A549 (cell line): Measurements from ENCODE around the gene ADARB1. TPM values are rescaled to one million over a fixed set of nuclear protein-coding genes. Genes with fewer than 3 reads are reported as not detected.

Experiments
- ATAC-seq, 2 experiments: fragments of 200-7000 bp in 1 of 2; fragments of >200 bp in 1 of 2; cut with Nextera tagmentation in 1 of 2; cut with Tn5 transposase in 1 of 2; 3 replicates each; pipeline versions ENCODE4 v1.8.0 to v1.9.1; 2018 to 2020; ENCODE audit warnings: mild to moderate bottlenecking in 1 of 2, moderate library complexity in 1 of 2
- CTCF ChIA-PET: fragments of 300-600 bp; sonication (Branson Sonifier 250); formaldehyde crosslinking; extraction: SDS; loops from one replicate; lab custom pipeline; 2021; ENCODE audit warnings: antibody characterized with exemption, inconsistent platforms; lab: Yijun Ruan, JAX
- POLR2A ChIA-PET: fragments of 350-600 bp; formaldehyde crosslinking; extraction: SDS; loops from one replicate; lab custom pipeline; 2021; ENCODE audit warnings: antibody characterized with exemption, inconsistent platforms; lab: Yijun Ruan, JAX
- DNase-seq, 2 experiments: peaks; one replicate each; pipeline versions ENCODE4 v3.0.0 to v3.0.0-alpha.2; 2011 to 2016; ENCODE audit warnings: low read depth in 1 of 2, low spot score in 1 of 2
- FAIRE-seq: peaks from 2 replicates; lab custom pipeline; 2011; peaks lifted over from hg19 to GRCh38; lab: Jason Lieb, UNC
- H3K27ac ChIP-seq, 2 experiments: fragments of >200 bp; sonication (Bioruptor Twin); formaldehyde crosslinking; 3 replicates each; pipeline ENCODE4 v1.5.1; 2016 to 2017
- H3K4me1 ChIP-seq: fragments of >200 bp; sonication (Bioruptor Twin); formaldehyde crosslinking; 3 replicates; pipeline ENCODE4 v1.6.1; 2016
- H3K4me2 ChIP-seq: fragments of >200 bp; sonication (Bioruptor Twin); formaldehyde crosslinking; 3 replicates; pipeline ENCODE4 v1.6.1; 2016
- H3K4me3 ChIP-seq: fragments of >200 bp; sonication (Bioruptor Twin); formaldehyde crosslinking; 3 replicates; pipeline ENCODE4 v1.5.1; 2016
- H3K9me3 ChIP-seq: fragments of >200 bp; sonication (Bioruptor Twin); formaldehyde crosslinking; 3 replicates; pipeline ENCODE4 v1.6.1; 2016
- BHLHE40 ChIP-seq: IDR thresholded peaks from 2 replicates; pipeline ENCODE4 v1.6.1; 2012; ENCODE audit warnings: low read depth, low read length, inconsistent platforms
- CBX8 ChIP-seq: fragments of 200-600 bp; sonication (generic); IDR thresholded peaks from 2 replicates; pipeline ENCODE4 v1.6.1; 2016
- CHD4 ChIP-seq: fragments of 200-600 bp; sonication (generic); IDR thresholded peaks from 2 replicates; pipeline ENCODE4 v1.6.1; 2016; ENCODE audit warnings: antibody characterized with exemption, mild to moderate bottlenecking, borderline replicate concordance
- EHF ChIP-seq: fragments of 250-450 bp; sonication (Bioruptor Pico); IDR thresholded peaks from 2 replicates; pipeline ENCODE4 v1.5.0; 2020; ENCODE audit warnings: mild to moderate bottlenecking
- EHMT2 ChIP-seq: fragments of 200-600 bp; sonication (generic); IDR thresholded peaks from 2 replicates; pipeline ENCODE4 v1.6.1; 2016; ENCODE audit warnings: antibody characterized with exemption, low read depth, mild to moderate bottlenecking, moderate library complexity
- EP300 ChIP-seq, 2 experiments: fragments of >200 bp; sonication (Bioruptor Twin); formaldehyde crosslinking; IDR thresholded peaks; 2 replicates in 1 of 2; 3 replicates in 1 of 2; pipeline ENCODE4 v1.6.1; 2016 to 2017
- HEYL ChIP-seq: fragments of 250-450 bp; sonication (Bioruptor Pico); IDR thresholded peaks from 2 replicates; pipeline ENCODE4 v1.8.0; 2021; ENCODE audit warnings: mild to moderate bottlenecking, moderate library complexity
- HOXA7 ChIP-seq: fragments of 250-450 bp; sonication (Bioruptor Pico); IDR thresholded peaks from 2 replicates; pipeline ENCODE4 v1.5.0; 2020; ENCODE audit warnings: mild to moderate bottlenecking, moderate library complexity
- JUN ChIP-seq, 2 experiments: fragments of >200 bp; sonication (Bioruptor Twin); formaldehyde crosslinking; IDR thresholded peaks; 2 replicates in 1 of 2; 3 replicates in 1 of 2; pipeline ENCODE4 v1.6.1; 2016 to 2017
- MAFK ChIP-seq: fragments of 450-650 bp; IDR thresholded peaks from 2 replicates; pipeline ENCODE4 v1.6.1; 2014; ENCODE audit not compliant: partially characterized antibody
- NFE2L2 ChIP-seq: fragments of 150-350 bp; conservative IDR thresholded peaks from 2 replicates; pipeline ENCODE4 v1.6.1; 2014; ENCODE audit warnings: low read length
- RAD21 ChIP-seq, 2 experiments: fragments of >200 bp in 1 of 2; sonication (Bioruptor Twin) in 1 of 2; formaldehyde crosslinking in 1 of 2; IDR thresholded peaks in 1 of 2; conservative IDR thresholded peaks in 1 of 2; 2 replicates in 1 of 2; 3 replicates in 1 of 2; pipeline ENCODE4 v1.6.1; 2012 to 2018; ENCODE audit warnings: inconsistent platforms in 1 of 2
- RARB ChIP-seq: fragments of 250-450 bp; sonication (Bioruptor Pico); IDR thresholded peaks from 2 replicates; pipeline ENCODE4 v1.8.0; 2021; ENCODE audit warnings: mild to moderate bottlenecking, moderate library complexity
- SREBF2 ChIP-seq: fragments of 450-650 bp; IDR thresholded peaks from 2 replicates; pipeline ENCODE4 v1.6.1; 2014; ENCODE audit warnings: mild to moderate bottlenecking, moderate library complexity
- ZFP36 ChIP-seq: fragments of 450-650 bp; IDR thresholded peaks from 2 replicates; pipeline ENCODE4 v1.6.1; 2014; ENCODE audit warnings: borderline replicate concordance; ENCODE audit not compliant: partially characterized antibody
- WGBS: methylation state at CpG from one replicate; pipeline ENCODE4 v1.1.6; 2017; ENCODE audit errors: missing lambda C conversion rate; 5-methylcytosine and 5-hydroxymethylcytosine counted together
- polyA plus RNA-seq, 4 experiments: library from polyadenylated mRNA; depleted of rRNA in 3 of 4; stranded (reverse); fragments of >200 nt; fragmentation: RNase III in 1 of 4; extraction: RNeasy Plus Mini Kit Qiagen cat#74134 plus additional on column Dnase treatment in 1 of 4; gene quantifications; 2 replicates in 3 of 4; 3 replicates in 1 of 4; pipeline ENCODE4 v1.2.3, GENCODE V29; 2011 to 2017
- TF ChIP-seq, protein P1 (sequence below): fragments of 450-650 bp; IDR thresholded peaks from 2 replicates; pipeline ENCODE4 v1.6.1; 2014; ENCODE audit warnings: antibody characterized with exemption
- TF ChIP-seq, protein P2 (sequence below): fragments of 250-450 bp; sonication (Bioruptor Pico); IDR thresholded peaks from 2 replicates; pipeline ENCODE4 v1.5.0; 2021; ENCODE audit warnings: mild to moderate bottlenecking, moderate library complexity, borderline replicate concordance
- TF ChIP-seq, protein P3 (sequence below): IDR thresholded peaks from 2 replicates; pipeline ENCODE4 v1.6.1; 2012

Gene ADARB1
- polyA plus RNA-seq, 2 of the 4 experiments (the other 2 are of a cell fraction), result 3.2 to 5.7 TPM

DNA sequence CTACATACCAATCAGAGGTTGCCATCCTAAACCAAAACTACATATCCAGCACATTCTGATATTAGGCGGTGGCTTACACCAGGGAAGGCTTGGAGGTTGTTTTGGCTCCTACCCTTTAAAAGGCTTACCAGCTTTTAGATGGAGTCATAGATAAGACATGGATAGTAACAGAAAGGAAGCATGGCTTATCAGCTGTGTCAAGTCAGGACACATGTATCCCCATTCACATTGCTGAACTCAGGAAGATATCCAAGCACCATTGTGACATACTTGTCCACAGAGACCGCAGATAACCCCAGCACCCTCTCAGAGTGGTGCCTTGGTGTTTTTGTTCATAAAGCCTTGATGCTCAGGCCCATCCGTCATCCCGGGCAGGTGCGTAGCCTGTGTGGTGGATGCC lies 39.7 kb downstream of the ADARB1 start:
- no peak for DNase-seq
- Histone ChIP-seq H3K27ac (no peak overlapping the region), H3K4me3 (no peak overlapping the region), H3K4me1 (no peaks in the 10 kb centered on the region), H3K4me2 (no peak overlapping the region), H3K9me3 (no peaks in the 10 kb centered on the region)
- no peak for ATAC-seq
- WGBS, result 88% methylated on average over 5 of the region's 5 CpGs
- TF ChIP-seq, protein P1, sequence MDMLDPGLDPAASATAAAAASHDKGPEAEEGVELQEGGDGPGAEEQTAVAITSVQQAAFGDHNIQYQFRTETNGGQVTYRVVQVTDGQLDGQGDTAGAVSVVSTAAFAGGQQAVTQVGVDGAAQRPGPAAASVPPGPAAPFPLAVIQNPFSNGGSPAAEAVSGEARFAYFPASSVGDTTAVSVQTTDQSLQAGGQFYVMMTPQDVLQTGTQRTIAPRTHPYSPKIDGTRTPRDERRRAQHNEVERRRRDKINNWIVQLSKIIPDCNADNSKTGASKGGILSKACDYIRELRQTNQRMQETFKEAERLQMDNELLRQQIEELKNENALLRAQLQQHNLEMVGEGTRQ, result no peak
- TF ChIP-seq SREBF2 (no peak), EP300 (IDR thresholded peaks at IDR 0.05) (no peak), NFE2L2 (no peak), MAFK (no peak), JUN (IDR thresholded peaks at IDR 0.05) (no peak)
- TF ChIP-seq, protein P2, sequence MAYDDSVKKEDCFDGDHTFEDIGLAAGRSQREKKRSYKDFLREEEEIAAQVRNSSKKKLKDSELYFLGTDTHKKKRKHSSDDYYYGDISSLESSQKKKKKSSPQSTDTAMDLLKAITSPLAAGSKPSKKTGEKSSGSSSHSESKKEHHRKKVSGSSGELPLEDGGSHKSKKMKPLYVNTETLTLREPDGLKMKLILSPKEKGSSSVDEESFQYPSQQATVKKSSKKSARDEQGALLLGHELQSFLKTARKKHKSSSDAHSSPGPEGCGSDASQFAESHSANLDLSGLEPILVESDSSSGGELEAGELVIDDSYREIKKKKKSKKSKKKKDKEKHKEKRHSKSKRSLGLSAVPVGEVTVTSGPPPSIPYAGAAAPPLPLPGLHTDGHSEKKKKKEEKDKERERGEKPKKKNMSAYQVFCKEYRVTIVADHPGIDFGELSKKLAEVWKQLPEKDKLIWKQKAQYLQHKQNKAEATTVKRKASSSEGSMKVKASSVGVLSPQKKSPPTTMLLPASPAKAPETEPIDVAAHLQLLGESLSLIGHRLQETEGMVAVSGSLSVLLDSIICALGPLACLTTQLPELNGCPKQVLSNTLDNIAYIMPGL (CRISPR knock-in tag), result no peak
- ChIA-PET CTCF (interaction anchor here (1.0 to 3.4 kb wide), 5 partner anchors 11 to 164 kb away, joined by 3 to 16 read pairs (median 3); no protein-coding TSS in a partner anchor), POLR2A (no interaction called here)
- no peak for FAIRE-seq

DNA sequence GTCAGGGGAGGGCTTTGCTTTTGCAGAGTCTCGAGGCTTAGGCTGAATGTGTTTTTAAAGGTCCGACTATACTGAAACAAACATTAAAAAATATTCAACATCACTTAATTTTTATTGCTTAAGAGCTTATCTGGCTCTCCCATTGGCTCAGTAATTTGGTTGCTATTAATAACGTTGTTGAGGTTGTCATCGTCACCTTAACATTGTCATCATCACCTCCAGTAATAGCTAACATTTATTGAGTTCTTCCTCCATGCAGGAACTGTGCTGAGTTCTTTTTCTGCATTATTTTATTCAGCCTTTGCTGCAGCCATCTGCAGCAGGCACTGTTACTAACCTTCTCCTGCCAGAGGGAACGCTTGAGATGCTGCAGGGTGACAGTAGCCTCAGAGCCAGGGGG lies 40.1 kb downstream of the ADARB1 start:
- Histone ChIP-seq H3K4me2 (no peak overlapping the region), H3K4me3 (no peak overlapping the region), H3K27ac (no peak overlapping the region), H3K4me1 (no peaks in the 10 kb centered on the region), H3K9me3 (no peaks in the 10 kb centered on the region)
- CTCF ChIA-PET, result interaction anchor here (0.8 to 3.4 kb wide), 6 partner anchors 10 to 165 kb away, joined by 3 to 16 read pairs (median 6); no protein-coding TSS in a partner anchor
- DNase-seq, result no peak
- no peak for ATAC-seq
- no peak for TF ChIP-seq HEYL (CRISPR knock-in tag)
- no peak for TF ChIP-seq RAD21 (conservative IDR thresholded peaks at IDR 0.05 in 1 of 2, IDR thresholded peaks at IDR 0.05 in 1 of 2)
- no peak for TF ChIP-seq EHMT2
- TF ChIP-seq EHF, result no peak
- TF ChIP-seq BHLHE40, result no peak
- TF ChIP-seq, protein P3, sequence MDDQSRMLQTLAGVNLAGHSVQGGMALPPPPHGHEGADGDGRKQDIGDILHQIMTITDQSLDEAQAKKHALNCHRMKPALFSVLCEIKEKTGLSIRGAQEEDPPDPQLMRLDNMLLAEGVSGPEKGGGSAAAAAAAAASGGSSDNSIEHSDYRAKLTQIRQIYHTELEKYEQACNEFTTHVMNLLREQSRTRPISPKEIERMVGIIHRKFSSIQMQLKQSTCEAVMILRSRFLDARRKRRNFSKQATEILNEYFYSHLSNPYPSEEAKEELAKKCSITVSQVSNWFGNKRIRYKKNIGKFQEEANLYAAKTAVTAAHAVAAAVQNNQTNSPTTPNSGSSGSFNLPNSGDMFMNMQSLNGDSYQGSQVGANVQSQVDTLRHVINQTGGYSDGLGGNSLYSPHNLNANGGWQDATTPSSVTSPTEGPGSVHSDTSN, result no peak
- TF ChIP-seq HOXA7, result no peak
- no peak for TF ChIP-seq CBX8
- no peak for TF ChIP-seq RARB (CRISPR knock-in tag)
- TF ChIP-seq CHD4, result no peak
- TF ChIP-seq ZFP36, result no peak
- no peak for FAIRE-seq
- POLR2A ChIA-PET, result no interaction called here
- WGBS, result 58% methylated on average over 5 of the region's 5 CpGs

DNA sequence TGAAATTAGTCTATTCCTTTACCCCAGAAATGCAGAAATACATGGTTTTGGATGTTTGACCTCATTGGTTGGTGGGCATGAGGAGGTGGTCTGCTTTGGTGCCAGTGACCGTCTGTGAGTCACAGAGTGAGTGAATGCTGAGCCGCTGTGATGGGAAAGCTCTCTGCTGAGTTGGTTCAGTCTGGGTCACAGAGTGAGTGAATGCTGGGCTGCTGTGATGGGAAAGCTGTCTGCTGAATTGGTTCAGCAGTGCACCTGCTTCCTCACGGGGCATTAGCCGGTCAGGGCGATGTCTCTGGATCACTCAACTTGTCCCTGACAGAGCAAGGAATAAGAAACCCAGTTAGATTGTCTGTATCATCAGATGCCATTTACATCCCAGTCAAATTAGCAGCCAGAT lies 40.8 kb downstream of the ADARB1 start:
- ATAC-seq, result no peak
- DNase-seq, result no peak
- CTCF ChIA-PET, result interaction anchor here (0.8 to 3.4 kb wide), 6 partner anchors 10 to 165 kb away, joined by 3 to 16 read pairs (median 6); no protein-coding TSS in a partner anchor
- H3K27ac ChIP-seq, result no peak overlapping the region
- no peaks in the 10 kb centered on the region for H3K4me1 ChIP-seq
- POLR2A ChIA-PET, result no interaction called here
- no peak overlapping the region for H3K4me2 ChIP-seq
- FAIRE-seq, result no peak
- WGBS, result 78% methylated on average over 5 of the region's 5 CpGs
- no peaks in the 10 kb centered on the region for H3K9me3 ChIP-seq
- TF ChIP-seq, protein P1, result no peak
- no peak overlapping the region for H3K4me3 ChIP-seq
